HUES48 (cell line): Measurements from ENCODE around the gene ANKRD45.
A peak's percentile ranks its signal among the peaks of the same experiment; 100 is the strongest.
"Not testable (repeated sequence)": the region's sequence is repeated elsewhere in the genome, so short reads cannot be mapped to it uniquely, and the experiment has no call there.

Experiments used
- H3K27ac ChIP-seq: one replicate; pipeline ENCODE4 v1.7.0; 2013; ENCODE audit warnings: low read depth, low read length, inconsistent platforms
- H3K27me3 ChIP-seq: 2 replicates; pipeline ENCODE4 v1.6.1; 2013; ENCODE audit warnings: mild to moderate bottlenecking, low read length; ENCODE audit not compliant: control insufficient read depth, insufficient read depth
- H3K36me3 ChIP-seq: 2 replicates; pipeline ENCODE4 v1.6.1; 2013; ENCODE audit warnings: low read length; ENCODE audit not compliant: control insufficient read depth, insufficient read depth
- H3K4me1 ChIP-seq: 2 replicates; pipeline ENCODE4 v1.6.1; 2013; ENCODE audit warnings: mild to moderate bottlenecking, low read length; ENCODE audit not compliant: control insufficient read depth, insufficient read depth
- H3K4me3 ChIP-seq: 2 replicates; pipeline ENCODE4 v1.5.1; 2013; ENCODE audit warnings: mild to moderate bottlenecking, low read depth, low read length
- H3K9ac ChIP-seq: 2 replicates; pipeline ENCODE4 v1.6.1; 2013; ENCODE audit warnings: mild to moderate bottlenecking, low read depth, low read length, moderate library complexity
- H3K9me3 ChIP-seq: 2 replicates; pipeline ENCODE4 v1.6.1; 2013; ENCODE audit warnings: low read length; ENCODE audit not compliant: control insufficient read depth, insufficient read depth

The ANKRD45 gene

DNA sequence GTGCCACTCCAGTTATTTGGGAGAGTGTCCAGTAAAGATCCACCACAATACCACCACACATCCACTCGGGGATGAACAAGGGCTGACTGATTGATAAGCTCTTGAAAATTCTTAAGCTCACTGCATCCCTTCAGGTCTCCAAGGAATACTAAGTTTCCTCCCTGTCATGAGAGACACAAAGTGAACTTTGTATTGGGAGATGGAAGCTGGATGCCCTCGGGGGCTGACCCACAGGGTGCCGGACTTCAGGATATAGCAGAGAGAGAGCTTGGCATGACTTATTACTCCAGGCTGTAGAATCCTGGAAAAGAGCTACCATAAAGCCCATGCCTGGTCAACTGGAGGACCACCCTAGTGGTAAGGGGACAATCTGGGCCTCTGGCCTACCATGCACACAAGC lies 15.5 kb upstream of the ANKRD45 start:
- peaks cover 26% of the 10 kb centered on the region for H3K4me1 ChIP-seq
- H3K9me3 ChIP-seq, H3K4me3 ChIP-seq, H3K27me3 ChIP-seq, H3K9ac ChIP-seq, H3K36me3 ChIP-seq, H3K27ac ChIP-seq: not testable (repeated sequence)

DNA sequence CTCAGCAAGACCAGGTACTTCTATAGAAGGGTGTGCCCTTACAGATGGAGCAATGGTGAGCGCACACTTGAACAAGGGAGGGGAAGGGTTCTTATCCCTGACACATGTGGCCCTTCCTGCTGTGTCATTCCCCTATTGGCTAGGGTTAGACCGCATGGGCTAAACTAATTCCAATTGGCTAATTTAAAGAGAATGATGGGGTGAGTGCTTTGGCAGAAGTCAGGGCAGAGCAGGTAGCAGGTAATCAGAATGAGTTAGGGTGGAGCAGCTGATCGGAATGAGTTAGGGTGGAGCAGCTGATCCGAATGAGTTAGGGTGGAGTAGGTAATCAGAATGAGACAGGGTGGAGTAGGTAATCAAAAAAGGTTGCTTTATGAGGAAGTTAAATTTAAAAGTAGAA lies 14.2 kb upstream of the ANKRD45 start:
- not testable (repeated sequence) for H3K9me3 ChIP-seq, H3K27me3 ChIP-seq, H3K36me3 ChIP-seq, H3K27ac ChIP-seq, H3K4me3 ChIP-seq, H3K9ac ChIP-seq
- H3K4me1 ChIP-seq = peaks cover 26% of the 10 kb centered on the region

- peaks cover 16% of the 10 kb centered on the region for H3K4me1 ChIP-seq
- H3K9ac ChIP-seq = peak overlapping the region; percentile 2; the same call in 1 of the 2 replicates
- no peaks in the 10 kb centered on the region for H3K27me3 ChIP-seq
- peak overlapping the region; percentile 14; the same call in 1 of the 2 replicates for H3K4me3 ChIP-seq
- H3K36me3 ChIP-seq = no peaks in the 10 kb centered on the region
- no peaks in the 10 kb centered on the region for H3K9me3 ChIP-seq
- peak overlapping the region; percentile 4 for H3K27ac ChIP-seq
These were observed 12.5 kb upstream of the ANKRD45 start for GRCh38 chr1:173682184-173682583.

DNA sequence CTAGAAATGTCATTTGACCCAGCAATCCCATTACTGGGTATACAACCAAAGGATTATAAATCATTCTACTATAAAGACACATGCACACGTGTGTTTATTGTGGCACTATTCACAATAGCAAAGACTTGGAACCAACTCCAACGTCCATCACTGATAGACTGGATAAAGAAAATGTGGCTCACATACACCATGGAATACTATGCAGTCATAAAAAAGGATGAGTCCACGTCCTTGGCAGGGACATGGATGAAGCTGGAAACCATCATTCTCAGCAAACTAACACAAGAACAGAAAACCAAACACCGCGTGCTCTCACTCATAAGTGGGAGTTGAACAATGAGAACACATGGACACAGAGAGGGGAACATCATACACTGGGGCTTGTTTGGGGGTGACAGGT lies 10.5 kb upstream of the ANKRD45 start:
- H3K9me3 ChIP-seq, H3K9ac ChIP-seq, H3K27ac ChIP-seq, H3K27me3 ChIP-seq, H3K36me3 ChIP-seq, H3K4me3 ChIP-seq: not testable (repeated sequence)
- H3K4me1 ChIP-seq = peaks cover 16% of the 10 kb centered on the region

DNA sequence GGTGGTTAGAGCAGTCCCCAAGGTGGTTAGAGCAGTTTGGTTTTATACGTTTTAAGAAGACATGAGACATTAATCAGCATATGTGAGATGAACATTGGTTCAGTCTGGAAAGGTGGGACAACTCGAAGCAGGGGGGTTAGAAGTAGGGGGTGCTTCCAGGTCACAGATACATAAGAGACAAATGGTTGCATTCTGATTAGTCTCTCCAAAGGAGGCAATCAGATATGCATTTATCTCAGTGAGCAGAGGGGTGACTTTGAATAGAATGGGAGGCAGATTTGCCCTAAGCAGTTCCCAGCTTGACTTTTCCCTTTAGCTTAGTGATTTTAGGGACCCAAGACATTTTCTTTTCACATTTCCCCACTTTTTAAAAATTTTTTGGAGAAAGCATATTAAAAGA lies 4.8 kb upstream of the ANKRD45 start:
- H3K4me1 ChIP-seq, H3K9me3 ChIP-seq, H3K27me3 ChIP-seq, H3K9ac ChIP-seq, H3K36me3 ChIP-seq, H3K4me3 ChIP-seq, H3K27ac ChIP-seq: not testable (repeated sequence)

- Histone ChIP-seq H3K27me3 (peaks cover 6% of the 10 kb centered on the region; the same call in 1 of the 2 replicates), H3K4me1 (peaks cover 7% of the 10 kb centered on the region), H3K36me3 (no peaks in the 10 kb centered on the region), H3K4me3 (no peak overlapping the region), H3K9ac (no peak overlapping the region), H3K27ac (no peak overlapping the region), H3K9me3 (no peaks in the 10 kb centered on the region)
These were observed 3.0 kb downstream of the ANKRD45 start for GRCh38 chr1:173666646-173667045.

GRCh38 chr1:173663159-173663558 lies 6.5 kb downstream of the ANKRD45 start:
- Histone ChIP-seq H3K4me1 (no peaks in the 10 kb centered on the region), H3K9me3 (no peaks in the 10 kb centered on the region), H3K9ac (no peak overlapping the region), H3K27ac (no peak overlapping the region), H3K27me3 (no peaks in the 10 kb centered on the region), H3K4me3 (no peak overlapping the region), H3K36me3 (no peaks in the 10 kb centered on the region)

GRCh38 chr1:173661763-173662162 lies 7.9 kb downstream of the ANKRD45 start:
- H3K9ac ChIP-seq = no peak overlapping the region
- no peak overlapping the region for H3K4me3 ChIP-seq
- H3K4me1 ChIP-seq = no peaks in the 10 kb centered on the region
- H3K9me3 ChIP-seq = no peaks in the 10 kb centered on the region; the same call in 1 of the 2 replicates
- no peak overlapping the region for H3K27ac ChIP-seq
- H3K27me3 ChIP-seq = no peaks in the 10 kb centered on the region
- H3K36me3 ChIP-seq = no peaks in the 10 kb centered on the region

DNA sequence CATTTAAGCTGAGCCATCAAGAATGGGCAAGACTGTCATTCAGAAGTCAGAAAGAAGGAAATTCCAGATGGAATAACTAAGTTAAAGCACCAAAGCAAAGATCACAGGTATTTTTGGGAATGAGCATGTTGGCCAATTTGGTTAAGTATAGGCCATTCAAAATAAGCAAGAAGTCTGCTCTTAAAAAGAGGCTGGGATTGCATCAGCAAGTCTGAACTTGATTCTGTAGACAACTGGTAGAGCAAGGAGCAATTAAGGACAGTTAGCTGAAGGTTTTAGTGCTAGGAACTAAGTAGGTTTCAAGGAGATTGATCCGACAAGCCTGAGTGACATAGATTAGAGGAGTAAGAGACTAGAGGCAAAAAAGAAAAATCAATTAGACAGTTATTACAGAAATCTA lies 8.4 kb downstream of the ANKRD45 start:
- Histone ChIP-seq H3K36me3 (no peaks in the 10 kb centered on the region), H3K27me3 (no peaks in the 10 kb centered on the region), H3K9ac (no peak overlapping the region), H3K27ac (no peak overlapping the region), H3K4me1 (no peaks in the 10 kb centered on the region), H3K4me3 (no peak overlapping the region), H3K9me3 (peaks cover 3% of the 10 kb centered on the region)

- Histone ChIP-seq H3K36me3 (no peaks in the 10 kb centered on the region), H3K27ac (no peak overlapping the region), H3K4me1 (no peaks in the 10 kb centered on the region)
These were observed 9.3 kb downstream of the ANKRD45 start for GRCh38 chr1:173660306-173660705.

DNA sequence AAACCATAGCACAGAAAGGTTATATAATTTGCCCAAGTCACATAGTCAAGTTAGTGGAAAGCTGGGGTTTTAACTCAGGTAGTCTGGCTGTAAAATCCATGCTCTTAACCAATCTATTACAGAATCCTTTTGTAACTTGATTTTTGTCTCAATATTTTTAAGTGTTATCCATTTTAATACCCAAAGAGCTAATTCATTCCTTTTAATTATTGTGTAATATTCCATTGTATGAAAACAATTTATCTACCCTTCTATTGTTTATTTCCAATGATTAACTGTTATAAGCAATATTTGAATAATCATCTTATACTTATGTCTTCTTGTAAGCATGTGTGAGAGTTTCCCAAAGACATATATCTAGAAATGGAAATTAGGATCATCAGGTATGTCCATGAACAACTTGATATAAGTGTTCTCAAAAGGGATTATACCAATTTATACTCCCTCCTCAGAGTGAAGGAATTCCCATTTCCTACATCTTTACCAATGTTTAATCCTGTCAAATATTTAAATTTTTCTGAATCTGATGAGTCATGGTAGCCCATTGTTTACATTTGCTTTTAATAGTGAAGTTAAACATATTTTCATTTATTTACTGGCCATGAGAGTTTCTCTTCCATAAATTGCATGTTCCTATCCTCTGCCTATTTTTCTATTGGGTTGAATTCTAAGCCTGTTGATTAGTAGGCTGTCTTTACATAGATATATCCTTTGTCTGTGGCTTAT lies 20.6 kb downstream of the ANKRD45 start:
- Histone ChIP-seq H3K27ac (no peak overlapping the region), H3K36me3 (no peaks in the 10 kb centered on the region), H3K4me1 (no peaks in the 10 kb centered on the region), H3K9me3 (no peaks in the 10 kb centered on the region), H3K9ac (no peak overlapping the region), H3K4me3 (no peak overlapping the region), H3K27me3 (no peaks in the 10 kb centered on the region)

More at GRCh38 chr1:173660306-173660705, 9.3 kb downstream of the ANKRD45 start:
- Histone ChIP-seq H3K27me3 (no peaks in the 10 kb centered on the region), H3K9me3 (peaks cover 11% of the 10 kb centered on the region), H3K4me3 (no peak overlapping the region), H3K9ac (no peak overlapping the region)
